Inflammatory macrophage (primary cell): ENCODE results near the gene TMEM163.

Experiments
- DNase-seq, 2 donors: peaks; one replicate each; pipeline ENCODE4 v3.0.0-alpha.2; 2020 to 2022

TMEM163 gene

GRCh38 chr2:134690629-134691215, 28.1 kb downstream of the TMEM163 start:
- no peak for DNase-seq

DNA sequence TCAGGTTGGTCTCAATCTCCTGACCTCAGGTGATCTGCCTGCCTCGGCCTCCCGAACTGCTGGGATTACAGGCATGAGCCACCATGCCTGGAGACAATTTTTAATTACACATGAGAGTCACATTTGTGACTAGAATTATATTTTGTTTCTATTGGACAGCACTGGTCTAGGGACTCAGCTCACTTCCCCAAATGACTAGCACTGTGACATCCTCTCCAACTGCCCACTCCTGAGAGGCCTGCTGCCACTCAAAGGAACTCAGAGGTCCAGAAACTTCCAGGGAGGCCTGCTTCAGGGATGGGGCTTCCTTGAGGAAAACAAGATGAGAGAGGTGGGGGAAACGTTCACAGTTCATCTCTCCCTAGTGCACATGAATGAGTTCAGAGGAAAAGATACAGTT, 29.5 kb downstream of the TMEM163 start:
- peak; percentile 47 to 69 for DNase-seq

DNA sequence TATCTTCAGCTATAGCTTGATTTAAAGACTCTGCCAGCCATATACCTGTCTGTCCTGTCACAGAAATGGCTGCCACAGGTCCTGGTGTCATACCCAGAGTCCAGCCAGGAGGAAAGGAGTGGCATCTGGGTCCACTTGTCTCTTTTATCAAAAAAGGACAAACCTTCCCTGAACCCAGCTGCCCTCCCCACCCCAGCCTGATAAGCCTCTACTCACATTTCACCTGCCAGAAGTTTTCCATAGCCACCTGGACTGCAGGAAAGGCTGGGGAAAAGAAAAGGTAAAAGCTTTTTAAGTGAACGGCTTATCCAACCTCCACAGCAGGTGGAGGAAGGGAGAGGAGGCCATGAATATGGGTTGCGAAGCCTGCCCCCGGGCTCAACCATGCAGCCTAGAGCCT, 32.8 kb downstream of the TMEM163 start:
- no peak for DNase-seq

- peak; percentile 67 to 73 for DNase-seq
These were observed 35.2 kb downstream of the TMEM163 start for GRCh38 chr2:134683561-134684112.

GRCh38 chr2:134682726-134683125, 36.1 kb downstream of the TMEM163 start:
- DNase-seq, result no peak

DNA sequence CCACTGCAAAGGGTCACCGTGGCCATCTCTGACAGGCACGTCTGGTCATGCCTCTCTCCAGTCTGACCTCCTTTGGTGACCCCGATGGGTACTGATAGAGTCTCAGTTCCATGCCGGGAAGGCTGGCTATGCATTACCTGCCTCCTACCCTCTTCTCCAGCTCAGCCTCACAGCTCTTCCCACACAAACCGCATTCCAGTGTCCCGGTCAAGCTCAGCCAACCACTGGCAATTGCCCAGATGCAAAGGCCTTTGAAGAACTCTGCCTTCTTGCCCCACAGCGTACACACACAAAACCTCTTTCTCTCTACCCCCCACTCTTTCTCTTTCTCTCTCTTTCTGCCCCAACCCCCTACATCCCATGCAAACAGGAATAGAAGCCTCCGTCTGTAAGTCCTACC, 37.6 kb downstream of the TMEM163 start:
- no peak for DNase-seq

GRCh38 chr2:134679745-134680144, 39.1 kb downstream of the TMEM163 start:
- peak; percentile 35 to 67 for DNase-seq

DNA sequence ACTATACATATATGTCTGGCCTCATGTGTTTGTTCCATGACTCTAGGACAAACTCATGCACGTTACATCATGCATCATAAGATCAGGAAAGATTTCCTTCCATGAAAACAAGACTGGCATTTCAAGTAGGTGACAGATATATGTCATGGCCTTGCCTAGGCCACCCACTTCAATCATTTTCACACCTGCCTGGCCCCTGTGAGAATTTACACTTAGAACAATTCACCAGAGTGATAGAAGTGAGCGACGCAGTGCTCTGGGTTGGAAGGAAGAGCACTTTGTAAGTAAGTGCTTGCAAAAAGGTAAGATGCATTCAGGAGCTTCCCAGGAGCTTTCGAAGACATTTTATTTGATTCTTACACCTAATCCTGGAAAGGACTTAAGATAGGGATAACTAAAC, 39.5 kb downstream of the TMEM163 start:
- DNase-seq, result peak in 1 of 2 donors; percentile 19

DNA sequence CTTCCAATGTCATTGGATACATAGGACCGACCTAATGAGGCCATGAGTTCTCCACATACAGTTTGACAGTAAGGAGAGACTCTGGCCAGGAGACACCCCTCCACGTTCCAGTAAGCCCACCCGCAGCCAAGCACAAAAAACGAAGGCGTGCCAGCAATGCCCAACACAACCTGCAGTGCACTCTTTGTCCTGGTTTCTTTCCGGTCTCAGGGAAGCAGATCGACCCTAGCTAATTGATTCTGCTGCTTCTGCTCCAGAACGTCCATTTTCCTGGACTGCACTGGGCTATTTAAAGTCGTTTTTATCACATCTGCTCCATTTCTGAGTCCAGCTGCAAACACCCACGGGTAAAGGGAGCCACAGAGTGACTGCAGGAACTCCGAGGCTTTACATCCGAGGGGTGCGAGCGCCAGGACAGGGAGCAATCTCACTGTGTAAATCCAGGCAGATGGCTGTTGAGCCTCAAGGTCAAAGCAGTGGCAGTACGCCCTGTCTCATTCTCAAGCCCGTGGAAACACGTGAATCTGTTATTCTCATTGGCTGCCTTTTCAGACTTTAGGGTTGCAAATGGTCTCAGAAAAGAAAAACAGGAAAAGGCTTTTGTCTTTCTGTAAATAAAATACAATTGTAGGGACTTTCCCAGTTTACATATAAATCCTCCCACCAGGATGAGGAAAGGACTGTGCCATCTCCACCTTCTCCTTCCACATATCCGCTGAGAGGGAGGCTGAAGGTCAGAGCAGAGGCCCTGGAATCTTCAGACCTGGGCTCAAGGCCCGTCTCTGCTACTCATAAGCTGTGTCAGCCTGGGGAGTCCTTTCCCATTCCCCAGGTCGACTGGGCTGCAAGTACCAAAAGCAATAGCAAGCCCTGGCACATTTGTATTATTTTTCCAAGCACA, 40.7 kb downstream of the TMEM163 start:
- DNase-seq, result peak; percentile 27 to 31

GRCh38 chr2:134676960-134677359, 41.8 kb downstream of the TMEM163 start:
- no peak for DNase-seq

DNA sequence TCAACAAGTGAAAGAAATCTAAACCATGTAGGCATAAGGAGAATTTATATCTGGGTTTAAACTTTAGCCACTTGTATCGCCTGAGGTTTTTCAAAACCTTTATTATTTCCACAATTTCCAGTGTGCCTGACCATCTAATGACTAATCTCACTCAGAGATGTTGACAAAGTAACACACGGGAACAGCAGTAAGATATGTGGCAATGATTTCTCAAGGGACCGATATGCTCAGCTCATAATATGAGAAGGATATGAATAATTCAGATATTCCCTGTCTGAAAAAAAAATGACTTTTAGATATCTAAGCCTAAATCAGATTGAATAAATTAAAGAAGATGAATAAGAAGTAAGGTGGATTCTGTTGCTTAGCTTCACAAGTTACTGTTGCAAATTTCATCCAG, 43.5 kb downstream of the TMEM163 start:
- DNase-seq, result peak in 1 of 2 donors; percentile 38

DNA sequence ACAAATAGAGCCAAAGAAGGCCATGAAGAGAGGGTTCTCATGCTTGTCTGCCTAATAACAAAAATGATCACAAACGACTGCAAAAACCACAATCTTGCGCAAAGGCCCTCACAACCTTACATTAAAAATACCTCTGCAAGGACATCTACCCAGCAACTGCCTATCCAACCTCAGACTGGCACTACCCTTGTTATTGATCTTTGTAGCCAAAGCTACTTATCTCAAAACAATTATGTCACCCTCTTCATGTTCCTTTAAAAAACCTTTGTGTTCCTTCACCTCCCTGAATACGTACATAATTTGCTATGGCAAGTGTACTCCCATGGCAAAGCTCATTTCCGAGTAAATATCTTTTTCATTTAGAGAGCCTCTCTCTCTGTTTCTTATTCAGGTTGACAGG, 44.1 kb downstream of the TMEM163 start:
- DNase-seq, result no peak

DNA sequence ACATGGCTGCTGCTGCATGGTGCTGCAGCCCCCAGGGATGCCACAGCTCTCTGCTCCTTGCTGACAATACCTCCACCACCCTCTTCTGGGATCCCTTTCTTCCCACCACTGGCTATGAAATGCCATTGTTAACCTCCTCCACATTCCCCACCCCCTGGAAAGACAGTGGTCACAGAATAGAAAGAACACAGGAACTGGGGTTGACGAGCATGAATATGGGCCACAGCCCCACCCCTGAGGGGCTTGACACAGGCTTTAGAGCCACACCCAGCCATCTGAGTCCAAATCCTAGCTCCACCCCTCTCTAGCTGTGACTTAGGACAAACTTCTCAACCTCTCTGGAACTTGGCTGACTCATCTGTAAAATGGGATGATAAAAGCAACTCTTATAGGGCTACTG, 47.3 kb downstream of the TMEM163 start:
- no peak for DNase-seq

GRCh38 chr2:134670955-134671354, 47.8 kb downstream of the TMEM163 start:
- no peak for DNase-seq

DNA sequence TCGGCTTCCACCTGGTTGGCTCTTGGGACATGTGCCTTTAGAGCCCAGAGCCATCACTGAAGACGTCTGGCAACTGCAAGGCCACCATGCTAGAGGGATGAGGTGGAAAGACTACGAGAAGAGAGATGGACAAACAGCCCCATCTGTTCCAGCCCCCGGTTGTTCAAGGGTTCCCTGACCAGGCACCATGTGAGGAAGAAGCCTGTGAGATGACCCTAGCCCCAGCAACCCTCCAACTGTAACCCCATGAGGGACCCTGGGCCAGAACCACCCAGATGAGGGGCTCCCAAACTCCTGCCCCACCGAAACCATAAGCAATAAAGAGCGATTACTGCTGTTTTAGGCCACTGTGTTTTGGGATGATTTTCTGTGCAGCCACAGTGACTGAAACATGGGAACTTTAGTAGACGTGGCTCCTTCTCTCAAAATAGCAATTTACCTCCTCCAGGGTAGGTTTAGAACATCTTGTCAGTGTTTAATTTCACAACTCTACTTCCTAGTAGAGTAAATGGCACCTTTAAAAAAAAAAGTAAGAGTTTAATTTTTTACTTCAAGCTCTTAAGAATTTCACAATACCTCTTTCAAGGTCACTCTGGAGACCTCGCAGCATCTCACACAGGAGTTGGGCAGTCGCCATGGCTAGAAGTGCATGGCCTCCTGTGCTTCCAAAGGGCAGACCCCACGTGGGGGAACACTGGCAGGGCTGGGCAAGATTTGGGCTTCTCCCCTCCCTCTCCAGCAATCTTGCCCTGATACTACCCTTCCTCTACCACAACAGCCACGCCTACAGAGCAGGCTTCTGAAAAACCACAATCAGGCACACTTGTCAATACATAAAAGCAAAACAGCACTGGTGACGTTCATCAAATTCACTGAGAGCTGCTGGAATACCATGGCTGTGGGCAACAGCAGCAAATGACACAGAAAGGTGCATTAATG, 48.8 kb downstream of the TMEM163 start:
- no peak for DNase-seq

DNA sequence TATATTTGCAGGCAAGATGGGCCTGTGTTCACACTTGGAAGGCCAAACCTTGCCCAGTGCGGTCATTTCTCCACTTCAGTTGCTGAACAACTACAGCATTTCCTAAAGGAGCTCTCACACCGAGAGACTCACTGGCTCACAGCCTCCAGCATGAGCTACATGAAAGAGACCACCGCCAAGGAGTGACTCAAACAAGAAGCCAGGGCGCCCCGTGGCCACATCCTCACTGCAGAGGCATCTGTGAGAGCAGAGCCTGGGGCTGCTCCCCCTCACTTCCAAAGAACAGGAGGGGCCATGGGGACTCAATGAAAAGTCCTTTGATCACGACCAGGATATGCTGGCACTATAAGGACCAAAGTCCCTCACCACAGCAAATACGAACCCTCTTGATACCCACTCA, 50.0 kb downstream of the TMEM163 start:
- DNase-seq, result no peak

GRCh38 chr2:134667541-134667940, 51.3 kb downstream of the TMEM163 start:
- no peak for DNase-seq

DNA sequence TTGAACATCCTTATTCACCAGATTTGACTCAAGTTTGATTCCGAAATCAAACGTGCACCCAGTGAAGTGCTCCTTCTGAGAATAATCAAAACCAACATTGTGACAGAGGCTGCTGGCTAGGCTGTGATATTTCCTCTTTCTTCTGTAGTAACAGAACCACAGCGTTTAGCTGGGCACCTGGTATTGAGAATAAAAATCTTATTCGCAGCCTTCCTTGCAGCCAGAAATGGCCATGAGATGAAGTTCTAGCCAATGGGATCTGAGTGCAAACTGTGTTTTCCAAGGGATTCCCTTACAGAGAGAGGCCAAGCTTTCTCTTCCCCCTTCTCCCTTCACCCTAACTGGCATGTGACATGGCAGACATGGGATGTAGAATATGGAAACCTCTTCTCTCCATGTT, 51.7 kb downstream of the TMEM163 start:
- peak; percentile 14 to 40 for DNase-seq

DNA sequence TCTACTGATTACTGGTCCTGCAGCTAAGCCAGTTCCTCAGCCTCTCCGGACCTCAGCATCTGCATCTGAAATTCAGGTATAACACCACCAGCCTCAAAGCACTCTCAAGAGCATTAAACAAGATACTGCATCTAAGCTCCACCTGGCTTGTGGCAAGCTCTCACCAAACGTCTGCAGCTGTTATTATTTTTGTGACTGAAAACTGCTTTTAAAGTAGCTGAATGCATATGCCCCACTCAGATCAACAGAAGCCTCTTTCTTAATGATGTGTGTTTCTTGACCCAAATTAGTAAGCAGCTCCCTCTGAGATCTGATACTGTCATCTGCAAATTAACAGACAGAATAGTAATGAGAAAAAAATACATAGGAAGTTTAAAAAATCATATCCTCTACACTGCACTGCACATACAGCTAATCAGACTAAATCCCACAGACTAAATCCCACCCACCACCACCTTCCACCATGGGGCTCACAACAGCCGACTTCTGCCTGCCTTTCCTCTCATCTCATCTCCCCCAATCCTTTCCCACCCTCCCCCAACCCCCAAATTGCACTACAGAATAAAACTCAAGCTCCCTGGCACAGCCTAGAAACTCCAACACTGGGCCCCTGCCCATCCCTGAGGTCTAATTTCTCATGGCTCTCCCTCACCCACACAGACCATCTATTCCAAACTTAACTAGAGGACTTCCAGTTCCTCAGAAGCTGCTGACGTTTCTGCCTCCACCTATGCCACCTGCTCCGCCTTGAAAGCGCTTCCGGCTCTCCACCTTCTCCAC, 52.9 kb downstream of the TMEM163 start:
- no peak for DNase-seq

DNA sequence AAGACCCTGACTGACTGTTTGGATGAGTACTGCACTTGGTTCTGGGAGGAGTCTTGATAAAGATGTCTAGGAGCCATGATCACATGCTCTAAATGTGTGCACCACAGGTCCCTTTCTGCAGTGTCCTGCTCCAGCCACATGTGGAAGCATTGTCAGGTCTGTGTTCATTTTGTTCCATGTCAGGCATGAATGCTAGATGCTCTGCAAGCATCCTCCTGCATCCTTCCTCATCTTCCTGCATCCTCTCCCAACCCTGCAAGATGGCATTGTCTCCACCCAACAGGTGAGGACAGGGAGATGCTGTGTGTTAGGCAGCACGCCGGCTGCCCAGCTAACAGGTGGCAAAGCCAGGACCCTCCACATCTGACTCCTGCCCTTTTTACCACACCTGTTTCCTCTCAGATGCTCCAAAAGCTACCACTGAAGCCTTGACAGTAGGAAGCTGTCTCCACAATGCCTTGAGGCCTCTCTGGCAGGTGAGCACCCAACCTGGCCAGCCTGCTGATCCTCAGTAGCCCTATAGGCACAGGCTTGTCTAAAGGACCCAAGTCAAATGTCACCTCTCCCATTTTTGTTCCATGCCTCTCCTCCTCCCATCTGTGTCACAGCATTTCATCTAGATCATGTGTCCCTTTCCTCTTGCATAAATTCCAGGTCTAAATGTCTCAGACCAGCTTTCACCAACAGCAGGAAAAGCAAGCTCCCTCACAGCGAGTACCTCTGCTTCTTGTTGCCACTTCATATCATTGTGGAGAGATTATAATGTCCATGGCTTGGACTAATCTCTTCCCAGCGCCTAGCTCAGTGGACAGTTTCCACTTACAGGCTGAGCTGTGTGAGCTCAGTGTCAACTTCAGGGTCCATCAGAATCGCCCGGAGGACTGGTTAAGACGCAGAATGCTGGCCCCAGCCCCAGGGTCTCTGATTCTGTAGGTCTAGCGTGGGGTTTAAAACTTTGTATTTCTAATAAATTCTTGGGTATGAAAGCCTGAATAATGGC, 55.0 kb downstream of the TMEM163 start:
- no peak for DNase-seq

DNA sequence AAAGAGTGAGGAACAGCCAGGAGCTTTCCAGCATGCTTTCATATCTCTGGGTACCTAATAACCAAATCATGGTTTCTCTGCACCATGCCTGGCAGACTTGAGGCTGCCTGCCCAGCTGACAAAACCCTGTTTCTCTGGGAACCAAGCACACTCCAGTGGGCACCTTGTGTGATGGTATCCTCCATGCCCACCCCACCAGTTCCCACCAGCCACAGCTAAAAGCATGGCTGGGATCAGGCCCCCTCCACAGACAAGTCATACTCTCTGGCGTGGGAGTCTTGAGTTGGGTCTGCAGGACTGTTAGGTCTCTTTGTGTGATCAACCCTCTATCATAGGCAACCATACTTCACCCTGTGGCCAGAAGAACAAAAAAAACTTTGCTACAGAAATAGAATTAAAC, 56.0 kb downstream of the TMEM163 start:
- no peak for DNase-seq
